GM20431 (cell line): Measurements from ENCODE around the gene GPATCH8.

Experiments used
- in situ Hi-C: fragments of 300-500 bp; cut with MseI, MboI; formaldehyde crosslinking; loops from one replicate; pipeline ENCODE4 v1.15.0; 2020; ENCODE audit warnings: low sequenced_read_pairs; ENCODE audit not compliant: unreplicated experiment

Gene GPATCH8

DNA sequence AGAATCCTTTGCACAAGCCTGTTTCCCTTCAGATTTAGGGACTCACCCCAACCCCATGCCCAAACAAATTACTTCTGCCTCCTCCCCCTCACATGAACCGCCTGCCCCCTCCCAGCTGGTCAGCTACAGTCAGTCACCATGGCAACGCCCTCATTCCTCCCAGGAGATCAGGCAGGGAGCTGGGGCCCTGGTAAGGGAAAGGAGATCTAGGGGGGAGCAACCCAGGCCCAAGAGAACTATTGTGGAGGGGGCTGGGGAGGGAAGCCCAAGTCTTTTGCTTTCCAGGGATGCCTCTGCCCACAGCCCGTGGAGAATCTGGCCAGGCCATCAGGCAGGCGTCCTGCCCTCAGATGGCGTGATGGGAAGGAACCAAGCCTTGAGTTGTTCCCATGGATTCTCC, 142.4 kb downstream of the GPATCH8 start:
- in situ Hi-C loops, result no loop called here

DNA sequence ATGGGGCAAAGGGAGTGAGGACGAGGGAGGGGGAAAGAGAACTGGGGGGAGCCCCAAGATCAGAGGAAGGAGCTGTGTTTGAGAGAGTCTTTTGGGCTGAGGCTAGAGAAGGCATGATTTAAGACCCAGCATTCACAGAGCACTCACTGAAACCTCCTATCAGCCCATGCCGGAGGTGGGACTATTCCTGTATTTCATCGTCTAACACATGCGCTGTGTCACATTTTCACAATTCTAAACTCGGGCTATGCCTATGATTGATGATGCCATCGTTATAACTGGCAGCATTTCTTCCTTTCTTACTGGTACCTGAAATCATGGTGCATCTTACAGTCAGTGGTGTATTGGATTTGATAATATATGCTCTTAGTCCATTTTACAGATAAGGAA, 143.1 kb downstream of the GPATCH8 start:
- in situ Hi-C loops, result no loop called here

DNA sequence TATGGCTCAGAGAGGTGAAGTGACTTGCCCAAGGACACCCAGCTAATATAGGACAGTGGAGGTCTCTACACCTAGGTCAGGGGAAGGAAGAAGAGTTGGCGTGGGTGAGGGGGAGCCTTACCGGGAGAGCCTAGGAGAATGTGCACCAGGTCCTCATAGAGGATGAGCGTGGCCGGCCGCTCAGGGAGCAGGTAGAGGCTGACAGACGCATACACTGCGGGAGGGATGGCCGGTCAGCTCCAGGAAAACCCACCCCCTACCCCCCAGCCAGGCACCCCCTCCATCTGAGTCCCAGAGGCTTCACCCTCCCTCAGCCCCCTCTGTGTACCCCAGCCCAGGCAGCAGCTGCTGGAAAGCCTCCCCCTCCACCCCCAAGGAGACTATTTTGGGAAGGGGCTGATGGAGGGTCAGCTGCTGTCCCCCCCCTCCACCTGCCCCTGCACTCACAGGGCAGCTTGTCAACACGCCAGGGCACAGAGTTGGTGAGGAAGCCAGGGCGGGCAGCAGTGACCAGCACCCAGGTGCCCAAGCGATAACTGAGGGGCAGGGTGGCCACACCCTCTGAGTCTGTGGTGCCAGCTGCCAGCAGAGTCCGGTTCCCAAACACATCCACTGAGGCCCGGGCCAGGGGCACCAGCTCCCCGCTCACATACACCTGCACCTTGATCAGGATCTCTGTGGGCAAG, 143.6 kb downstream of the GPATCH8 start:
- in situ Hi-C loops, result no loop called here

DNA sequence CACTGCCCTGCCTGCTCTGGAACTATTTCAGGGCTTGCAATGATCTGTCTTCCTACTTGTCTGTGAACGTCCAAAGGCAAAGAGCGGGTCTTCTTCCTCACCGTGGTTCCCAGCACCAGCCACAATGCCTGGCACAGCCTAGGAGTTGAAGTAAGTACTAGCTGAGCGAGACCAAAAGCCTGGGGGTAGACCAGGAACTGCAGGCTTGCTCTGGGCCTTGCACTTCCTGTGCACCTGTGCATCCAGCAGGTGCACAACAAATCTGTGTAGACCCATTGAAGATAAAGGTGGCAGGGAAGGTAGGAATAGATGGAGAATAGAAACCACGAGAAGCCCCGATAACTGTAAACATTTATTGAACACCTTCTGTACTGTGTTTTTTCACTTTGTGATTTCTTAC, 144.2 kb downstream of the GPATCH8 start:
- in situ Hi-C loops, result no loop called here

DNA sequence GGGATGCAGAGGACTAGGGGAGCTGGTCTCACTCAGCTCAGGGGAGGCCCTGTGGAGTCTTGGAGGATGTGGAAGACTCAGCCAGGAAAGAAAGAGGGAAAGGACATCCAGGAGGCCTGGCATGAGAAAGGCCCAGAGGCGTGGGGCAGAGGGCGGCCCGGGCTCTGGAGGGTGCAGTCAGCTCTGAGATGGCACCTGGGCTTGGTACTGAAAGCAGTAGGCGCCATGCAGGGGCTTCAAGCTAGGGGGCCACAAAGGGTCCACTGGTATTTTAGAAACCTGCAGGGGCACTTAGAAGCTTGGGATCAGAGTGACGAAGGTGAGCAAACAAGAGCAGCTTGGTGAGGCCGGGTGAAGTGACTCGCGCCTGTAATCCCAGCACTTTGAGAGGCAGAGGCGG, 145.1 kb downstream of the GPATCH8 start:
- in situ Hi-C loops, result no loop called here

DNA sequence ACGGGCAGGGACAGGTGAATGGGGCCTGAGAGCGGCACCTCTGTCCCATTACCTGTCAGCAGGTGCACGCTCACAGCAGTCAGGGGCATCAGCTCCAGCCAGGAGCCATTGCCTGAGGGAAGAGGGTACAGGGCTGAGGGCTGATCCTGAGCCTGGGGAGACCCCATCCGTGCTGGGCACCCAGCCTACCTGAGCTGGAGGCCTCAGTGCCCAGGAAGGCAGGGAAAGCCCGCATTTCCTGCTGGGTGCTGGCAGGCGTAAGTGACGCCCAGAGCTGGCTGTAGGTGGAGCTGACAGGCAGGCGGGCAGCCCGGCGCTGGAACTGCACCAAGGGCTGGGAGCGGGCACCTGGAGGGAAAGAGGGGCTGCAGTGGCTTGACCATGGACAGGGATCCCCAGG, 147.0 kb downstream of the GPATCH8 start:
- in situ Hi-C loops, result no loop called here

DNA sequence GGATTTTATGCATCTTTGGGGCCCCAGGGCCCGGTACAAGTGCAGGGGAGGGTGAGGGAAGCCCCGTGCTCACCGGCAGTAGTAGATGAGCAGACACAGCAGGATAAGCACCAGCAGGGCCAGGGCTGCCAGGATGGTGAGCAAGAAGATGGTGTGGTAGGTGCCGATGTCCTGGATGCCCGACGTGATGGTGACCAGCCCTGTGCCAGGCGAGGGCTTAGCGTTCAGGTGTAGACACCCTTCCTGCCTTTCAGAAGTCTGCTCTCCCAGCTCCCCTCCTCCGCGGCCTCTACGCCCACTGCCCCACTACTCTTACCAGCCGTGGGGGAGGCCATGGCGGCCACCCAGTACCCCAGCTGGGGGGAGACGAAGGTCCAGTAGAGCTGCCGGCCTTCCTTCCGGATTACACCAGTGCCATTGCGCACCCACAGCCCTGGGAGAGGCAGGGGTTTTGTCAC, 147.5 kb downstream of the GPATCH8 start:
- in situ Hi-C loops, result no loop called here

DNA sequence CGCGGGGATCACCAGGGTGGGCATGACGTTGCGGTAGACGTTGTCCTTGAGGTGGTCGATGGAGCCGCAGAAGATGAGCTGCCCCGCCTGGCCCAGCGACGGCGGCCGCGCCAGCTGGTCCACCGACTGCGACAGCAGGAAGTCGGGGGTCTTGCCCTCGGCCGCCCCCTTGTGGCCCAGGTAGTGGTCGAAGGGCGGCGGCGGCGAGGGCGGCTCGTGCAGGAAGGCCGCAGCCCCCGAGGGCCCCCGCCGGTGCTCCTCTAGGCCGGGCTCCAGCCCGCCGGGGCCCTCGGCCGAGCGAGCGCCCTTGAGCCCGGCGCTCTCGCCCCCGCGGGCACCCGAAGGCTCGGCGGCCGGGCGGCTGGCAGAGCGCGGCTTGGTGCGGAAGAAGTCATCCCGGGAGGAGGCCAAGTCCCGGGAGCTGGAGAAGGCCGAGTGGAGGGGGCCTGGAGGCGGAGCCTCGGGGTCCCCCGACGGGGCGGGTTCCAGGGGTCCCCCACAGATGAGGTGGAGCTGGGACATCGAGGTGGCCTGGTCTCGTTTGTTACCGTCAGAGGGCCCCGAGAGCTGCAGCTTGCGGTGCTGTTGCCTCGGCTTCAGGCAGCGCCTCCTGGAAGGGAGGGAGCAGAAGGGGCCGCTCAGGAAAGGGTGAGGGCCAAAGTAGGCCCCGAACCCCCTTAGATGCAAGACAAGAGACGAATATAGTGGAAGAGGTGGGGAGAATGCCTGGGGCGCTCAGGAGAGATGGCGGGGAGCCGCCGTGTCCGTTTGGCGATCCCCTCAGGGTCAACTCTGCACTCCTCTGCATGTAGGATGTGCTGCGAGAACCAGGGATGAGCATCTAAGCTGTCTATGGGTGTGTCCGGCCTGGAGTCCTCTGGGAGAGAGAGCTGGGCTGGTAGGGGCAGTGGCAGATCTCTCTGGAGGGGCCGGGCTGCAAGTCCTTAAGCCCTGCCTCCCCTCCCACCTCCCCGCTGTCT, 148.3 kb downstream of the GPATCH8 start:
- in situ Hi-C loops, result no loop called here

DNA sequence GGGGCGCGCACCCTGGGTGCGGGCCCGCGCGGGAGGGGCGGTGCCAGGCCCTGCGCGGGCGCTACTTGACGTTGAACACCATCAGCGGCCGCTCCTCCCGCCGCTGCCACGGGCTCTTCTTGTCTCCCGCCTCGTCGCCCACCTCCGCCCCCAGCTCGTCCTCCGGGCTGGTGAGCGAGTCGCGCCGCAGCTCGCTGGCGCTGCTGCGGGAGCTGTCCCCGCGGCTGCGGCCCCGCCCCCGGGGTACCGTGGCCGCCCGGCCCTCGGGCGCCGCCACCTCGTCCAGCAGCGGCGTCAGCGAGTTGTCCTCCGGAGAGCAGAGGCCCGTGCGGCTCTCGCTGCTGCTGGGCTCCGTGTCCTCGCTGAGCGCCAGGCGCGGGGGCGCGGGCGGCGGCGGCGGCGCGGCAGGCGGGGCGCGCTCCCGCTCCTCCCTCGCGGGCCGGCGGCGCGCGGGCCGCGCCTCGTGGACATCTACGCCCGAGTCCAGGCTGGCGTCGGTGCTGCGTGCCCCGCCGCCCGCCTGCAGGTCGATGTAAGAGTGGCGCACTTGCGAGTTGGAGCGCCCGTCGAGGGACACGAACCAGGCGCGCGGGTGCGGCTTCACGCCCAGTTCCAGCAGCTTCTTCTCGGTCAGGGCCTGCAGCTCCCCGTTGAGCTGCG, 149.4 kb downstream of the GPATCH8 start:
- in situ Hi-C loops, result no loop called here

DNA sequence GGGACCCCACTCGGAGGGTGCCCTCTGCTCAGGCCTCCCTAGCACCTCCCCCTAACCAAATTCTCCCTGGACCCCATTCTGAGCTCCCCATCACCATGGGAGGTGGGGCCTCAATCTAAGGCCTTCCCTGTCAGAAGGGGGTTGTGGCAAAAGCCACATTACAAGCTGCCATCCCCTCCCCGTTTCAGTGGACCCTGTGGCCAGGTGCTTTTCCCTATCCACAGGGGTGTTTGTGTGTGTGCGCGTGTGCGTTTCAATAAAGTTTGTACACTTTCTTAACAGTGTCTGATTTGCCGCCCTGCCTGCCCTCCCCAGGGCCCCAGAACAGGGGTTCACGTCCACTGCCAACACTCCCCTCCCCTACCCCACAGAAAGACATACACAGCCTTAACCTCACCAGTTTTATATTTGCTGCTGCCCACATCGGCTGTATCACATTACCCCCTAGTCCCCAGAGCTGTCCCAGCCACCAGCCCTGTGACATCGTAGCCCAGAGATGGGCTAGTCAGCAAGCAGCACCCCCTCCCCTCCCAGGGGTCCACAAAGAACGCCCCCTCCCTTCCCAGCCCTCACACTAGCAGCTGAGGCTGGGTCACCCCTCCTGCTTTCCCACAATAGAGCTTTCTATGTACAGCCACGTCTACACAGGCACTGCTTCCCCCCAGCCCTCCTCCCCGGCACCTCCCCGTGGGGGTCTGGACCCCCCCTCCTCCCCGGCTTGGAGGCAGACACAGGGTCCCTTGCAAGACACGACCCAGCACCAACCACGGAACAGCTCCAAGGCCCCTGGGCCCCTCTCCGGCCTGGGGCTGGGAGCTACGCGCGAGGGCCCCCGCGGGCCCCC, 150.2 kb downstream of the GPATCH8 start:
- in situ Hi-C loops, result no loop called here

DNA sequence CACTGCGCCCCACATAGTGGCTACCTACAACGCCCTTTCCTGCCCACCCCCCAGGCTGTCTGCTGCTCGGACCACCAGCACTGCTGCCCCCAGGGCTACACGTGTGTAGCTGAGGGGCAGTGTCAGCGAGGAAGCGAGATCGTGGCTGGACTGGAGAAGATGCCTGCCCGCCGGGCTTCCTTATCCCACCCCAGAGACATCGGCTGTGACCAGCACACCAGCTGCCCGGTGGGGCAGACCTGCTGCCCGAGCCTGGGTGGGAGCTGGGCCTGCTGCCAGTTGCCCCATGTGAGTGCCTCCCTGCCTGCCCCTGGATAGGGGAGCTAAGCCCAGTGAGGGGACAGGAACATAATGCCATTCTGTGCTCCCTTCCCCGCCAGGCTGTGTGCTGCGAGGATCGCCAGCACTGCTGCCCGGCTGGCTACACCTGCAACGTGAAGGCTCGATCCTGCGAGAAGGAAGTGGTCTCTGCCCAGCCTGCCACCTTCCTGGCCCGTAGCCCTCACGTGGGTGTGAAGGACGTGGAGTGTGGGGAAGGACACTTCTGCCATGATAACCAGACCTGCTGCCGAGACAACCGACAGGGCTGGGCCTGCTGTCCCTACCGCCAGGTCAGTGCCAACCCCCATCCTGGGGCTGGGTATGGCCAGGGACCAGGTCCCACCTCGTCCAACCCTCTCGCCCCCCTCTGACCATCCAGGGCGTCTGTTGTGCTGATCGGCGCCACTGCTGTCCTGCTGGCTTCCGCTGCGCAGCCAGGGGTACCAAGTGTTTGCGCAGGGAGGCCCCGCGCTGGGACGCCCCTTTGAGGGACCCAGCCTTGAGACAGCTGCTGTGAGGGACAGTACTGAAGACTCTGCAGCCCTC, 151.0 kb downstream of the GPATCH8 start:
- in situ Hi-C loops, result no loop called here

DNA sequence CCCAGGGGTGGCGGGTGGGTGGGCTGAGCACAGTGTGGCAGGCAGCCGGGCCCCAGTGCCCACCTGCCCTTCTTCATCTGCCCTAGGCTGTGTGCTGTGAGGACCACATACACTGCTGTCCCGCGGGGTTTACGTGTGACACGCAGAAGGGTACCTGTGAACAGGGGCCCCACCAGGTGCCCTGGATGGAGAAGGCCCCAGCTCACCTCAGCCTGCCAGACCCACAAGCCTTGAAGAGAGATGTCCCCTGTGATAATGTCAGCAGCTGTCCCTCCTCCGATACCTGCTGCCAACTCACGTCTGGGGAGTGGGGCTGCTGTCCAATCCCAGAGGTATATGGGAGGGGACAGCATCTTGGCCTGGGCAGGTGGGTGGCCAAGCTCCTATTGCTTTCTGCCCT, 151.7 kb downstream of the GPATCH8 start:
- in situ Hi-C loops, result no loop called here

DNA sequence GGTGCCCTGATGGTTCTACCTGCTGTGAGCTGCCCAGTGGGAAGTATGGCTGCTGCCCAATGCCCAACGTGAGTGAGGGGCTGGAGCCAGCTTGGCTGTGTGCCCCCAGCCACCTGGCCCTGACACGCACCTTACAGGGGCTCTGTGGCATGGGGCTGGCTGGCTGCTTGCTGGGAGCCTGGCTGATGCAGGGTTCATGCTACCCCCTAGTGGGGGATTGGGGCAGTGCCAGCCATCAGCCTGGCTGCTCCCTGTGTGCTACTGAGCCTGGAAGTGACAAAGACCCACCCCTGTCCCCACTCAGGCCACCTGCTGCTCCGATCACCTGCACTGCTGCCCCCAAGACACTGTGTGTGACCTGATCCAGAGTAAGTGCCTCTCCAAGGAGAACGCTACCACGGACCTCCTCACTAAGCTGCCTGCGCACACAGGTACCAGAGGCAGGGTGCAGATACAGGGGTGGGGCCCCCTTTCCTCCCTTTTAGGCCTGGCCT, 152.4 kb downstream of the GPATCH8 start:
- in situ Hi-C loops, result no loop called here

DNA sequence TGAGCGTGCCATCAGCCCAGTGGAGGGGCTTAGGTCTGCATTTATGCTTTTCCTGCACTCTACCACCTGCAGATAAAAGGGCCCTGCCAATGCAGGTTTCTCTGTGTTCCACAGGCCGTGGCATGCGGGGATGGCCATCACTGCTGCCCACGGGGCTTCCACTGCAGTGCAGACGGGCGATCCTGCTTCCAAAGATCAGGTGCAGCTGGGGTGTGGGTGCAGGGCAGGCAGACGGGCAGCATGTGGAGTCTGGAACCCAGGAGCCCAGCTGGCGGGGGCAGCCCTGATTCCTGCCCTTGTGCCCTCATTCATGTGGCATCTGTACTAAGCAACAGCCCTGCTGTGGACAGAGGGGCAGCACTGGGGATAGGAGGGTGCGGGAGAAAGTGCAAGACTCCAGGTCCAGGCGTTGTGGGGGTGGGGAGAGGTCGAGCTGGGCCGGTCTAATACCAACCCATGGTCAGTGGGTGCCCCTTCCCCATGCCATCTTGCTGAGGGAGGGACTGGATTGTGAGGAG, 153.6 kb downstream of the GPATCH8 start:
- in situ Hi-C loops, result no loop called here

DNA sequence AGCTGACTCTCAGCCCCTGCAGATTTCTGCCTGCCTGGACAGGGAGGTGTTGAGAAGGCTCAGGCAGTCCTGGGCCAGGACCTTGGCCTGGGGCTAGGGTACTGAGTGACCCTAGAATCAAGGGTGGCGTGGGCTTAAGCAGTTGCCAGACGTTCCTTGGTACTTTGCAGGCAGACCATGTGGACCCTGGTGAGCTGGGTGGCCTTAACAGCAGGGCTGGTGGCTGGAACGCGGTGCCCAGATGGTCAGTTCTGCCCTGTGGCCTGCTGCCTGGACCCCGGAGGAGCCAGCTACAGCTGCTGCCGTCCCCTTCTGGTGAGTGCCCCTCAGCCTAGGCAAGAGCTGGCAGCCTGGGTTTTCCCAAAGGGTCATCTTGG, 154.2 kb downstream of the GPATCH8 start:
- in situ Hi-C loops, result no loop called here

DNA sequence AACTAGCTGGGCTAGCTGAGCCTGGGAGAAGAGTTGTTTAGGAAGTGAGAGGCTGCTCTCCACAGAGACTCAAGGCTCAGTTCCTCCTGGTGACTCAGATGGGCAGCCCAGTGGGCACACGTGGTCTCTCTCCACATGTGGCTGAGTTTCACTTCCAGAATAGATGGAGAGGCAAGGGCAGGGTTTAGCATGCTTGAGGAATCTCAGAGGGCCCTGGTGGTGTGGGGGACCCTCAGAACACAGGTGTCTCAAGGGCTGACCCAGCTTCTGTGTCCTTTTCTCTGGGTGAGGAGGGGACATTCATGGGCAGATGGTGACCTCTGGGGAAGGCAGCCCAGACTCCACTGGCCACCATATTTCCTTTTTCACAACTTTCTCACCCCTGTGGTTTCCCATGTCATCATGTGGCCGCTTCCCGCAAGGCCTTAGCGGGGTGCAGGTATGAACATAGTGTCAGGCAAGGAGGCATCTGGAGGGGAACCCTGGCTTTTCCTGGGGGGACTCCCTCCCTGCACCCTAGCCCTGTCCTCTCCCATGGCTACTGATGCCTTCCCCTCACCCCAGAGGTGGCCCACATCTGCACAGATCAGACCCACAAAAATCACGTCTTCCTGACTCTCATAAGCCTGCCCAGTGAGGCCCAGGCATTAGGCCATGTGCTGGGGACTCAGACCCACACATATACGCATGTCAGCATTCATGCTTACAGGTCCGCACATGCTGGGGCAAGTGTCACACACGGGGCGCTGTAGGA, 154.8 kb downstream of the GPATCH8 start:
- in situ Hi-C loops, result no loop called here
